Measurements from ENCODE around the gene L3MBTL2. TPM values are rescaled to one million over a fixed set of nuclear protein-coding genes. Genes with fewer than 3 reads are reported as not detected.

Gene L3MBTL2
- total and polyA plus RNA-seq, 9 of the 15 experiments (the other 6 are each of a cell fraction or from before 2014, with no cell fraction given) = 10.3 to 23.1 (median 18.6) TPM

- no peak for TF ChIP-seq ILK (tag; IDR thresholded peaks at IDR 0.05; ENCODE audit: borderline replicate concordance, low read depth)
These were observed 7.8 kb upstream of the L3MBTL2 start (continued) for GRCh38 chr22:41197038-41197972.

- in situ Hi-C loops (cut with MboI) (no loop called here), intact Hi-C loops (cut with micrococcal nuclease) (no loop called here)
- Histone ChIP-seq H3K27ac (ENCODE audit: extremely low read depth, low read depth, low read length) (no peak overlapping the region), H3K36me3 (ENCODE audit: control insufficient read depth, insufficient read depth, low read length) (no peaks in the 10 kb centered on the region), H2AFZ (ENCODE audit: low read depth, low read length) (peak overlapping the region; percentile 98), H4K20me1 (replicated peaks; ENCODE audit: control insufficient read depth, insufficient read depth, low read length) (no peaks in the 10 kb centered on the region), H3K9me1 (ENCODE audit: control insufficient read depth, insufficient read depth, low read length) (no peaks in the 10 kb centered on the region), H3K79me2 (ENCODE audit: control insufficient read depth, insufficient read depth, low read length) (no peaks in the 10 kb centered on the region), H3K4me1 (replicated peaks in 1 of 2; ENCODE audit: control insufficient read depth in 2 of 2, insufficient read depth in 2 of 2, low read length in 2 of 2) (peaks cover 0 to 17% of the 10 kb centered on the region in 2 experiments; a peak in 3 of 5 replicates), H3K27me3 (ENCODE audit: control insufficient read depth in 2 of 2, insufficient read depth in 2 of 2, low read length in 2 of 2) (no peaks in the 10 kb centered on the region), H3K4me3 (peak overlapping the region; percentile 59), H3K9me3 (replicated peaks; ENCODE audit: control insufficient read depth, insufficient read depth, low read depth, low read length) (no peaks in the 10 kb centered on the region), H3K9ac (ENCODE audit: insufficient read depth in 1 of 2, low read depth in 2 of 2, low read length in 2 of 2) (peak overlapping the region; percentile 26 to 49; a peak in 3 of 4 replicates), H3K4me2 (ENCODE audit: insufficient read depth, low read length) (peak overlapping the region; percentile 89)
- 3% methylated on average over 8 of the region's 9 CpGs for WGBS (ENCODE audit: insufficient coverage, low coverage, missing lambda C conversion rate)
- BruUV-seq (replicated peaks) = no TSS peak
- no peak for FAIRE-seq
- peak; percentile 26 to 48 (median 29) for DNase-seq (ENCODE audit: extremely low read depth in 1 of 4, low spot score in 3 of 4)
- TF ChIP-seq CREM (IDR thresholded peaks at IDR 0.05; ENCODE audit: low read depth) = 0 out of 2 replicates have a peak, but pooled peaks have one; percentile 12
- TF ChIP-seq ATF4 (CRISPR knock-in tag; IDR thresholded peaks at IDR 0.05) = no peak
- TF ChIP-seq DIDO1 (tag; IDR thresholded peaks at IDR 0.05; ENCODE audit: low read depth) = no peak
- 0 out of 6 replicates have a peak, but pooled peaks of 1 of the 3 experiments have one; percentile 4 for TF ChIP-seq CTCF (IDR thresholded peaks at IDR 0.05 in 2 of 3, conservative IDR thresholded peaks at IDR 0.05 in 1 of 3; ENCODE audit: insufficient read depth in 2 of 3, low read depth in 1 of 3, low read length in 3 of 3)
- ATAC-seq = peak; percentile 69
- CTCF ChIA-PET (ENCODE audit: low intra/inter-chr PET ratio) = no interaction called here
- POLR2A ChIA-PET = interaction anchor here (1.0 to 1.1 kb wide), 2 partner anchors 11 to 123 kb away, joined by 5 read pairs; no protein-coding TSS in a partner anchor
These were observed 7.0 kb upstream of the L3MBTL2 start for GRCh38 chr22:41198027-41198580.

Measured in K562 (cell line).